ENCODE measurements around the gene MIX23. TPM values are rescaled to one million over a fixed set of nuclear protein-coding genes. Genes with fewer than 3 reads are reported as not detected.

The MIX23 gene
- total and polyA plus RNA-seq, 10 of the 15 experiments (the other 5 are each of a cell fraction or from before 2014, with no cell fraction given), result 30.0 to 176 (median 62.4) TPM

GRCh38 chr3:122382888-122383666, at the start of gene MIX23 (continued):
- TF ChIP-seq ZNF384 (IDR thresholded peaks at IDR 0.05; ENCODE audit: borderline replicate concordance, low read depth, low read length) (no peak), ZNF24 (IDR thresholded peaks at IDR 0.05) (no peak), SRF (IDR thresholded peaks at IDR 0.05; ENCODE audit: low read depth in 2 of 2, low read length in 2 of 2) (no peak), ATF3 (IDR thresholded peaks at IDR 0.05; ENCODE audit: borderline replicate concordance, extremely low read depth, low read depth, low read length) (no peak), RBBP5 (conservative IDR thresholded peaks at IDR 0.05) (no peak), SUZ12 (IDR thresholded peaks at IDR 0.05; ENCODE audit: unreplicated experiment) (no peak), ZNF217 (IDR thresholded peaks at IDR 0.05) (no peak), YBX1 (IDR thresholded peaks at IDR 0.05) (no peak), E2F4 (IDR thresholded peaks at IDR 0.05; ENCODE audit: low read depth, low read length) (no peak), CBFB (IDR thresholded peaks at IDR 0.05; ENCODE audit: low read depth) (peak; percentile 83), RB1 (IDR thresholded peaks at IDR 0.05; ENCODE audit: borderline replicate concordance) (peak; percentile 30; the same call in 1 of the 2 replicates), CEBPB (IDR thresholded peaks at IDR 0.05; ENCODE audit: borderline replicate concordance in 1 of 2, low read depth in 2 of 2, low read length in 2 of 2) (no peak), ZZZ3 (IDR thresholded peaks at IDR 0.05; ENCODE audit: control insufficient read depth, insufficient read length, low read depth) (no peak), MYC (IDR thresholded peaks at IDR 0.05; ENCODE audit: insufficient read depth, insufficient read length, insufficient replicate concordance, low read length, severe bottlenecking) (no peak), IKZF2 (IDR thresholded peaks at IDR 0.05) (peak in 1 of 2 experiments; percentile 35), POLR2AphosphoS5 (IDR thresholded peaks at IDR 0.05; ENCODE audit: low read length) (peak; percentile 67; the same call in 1 of the 2 replicates), MYB (IDR thresholded peaks at IDR 0.05; ENCODE audit: borderline replicate concordance, low read depth, low read length) (no peak), NFYA (IDR thresholded peaks at IDR 0.05; ENCODE audit: borderline replicate concordance, low read depth, low read length) (no peak), PML (IDR thresholded peaks at IDR 0.05; ENCODE audit: low read length) (peak; percentile 73; the same call in 1 of the 2 replicates), TAF1 (IDR thresholded peaks at IDR 0.05; ENCODE audit: borderline replicate concordance, low read depth, low read length) (peak; percentile 90)
- TF ChIP-seq, protein P1, sequence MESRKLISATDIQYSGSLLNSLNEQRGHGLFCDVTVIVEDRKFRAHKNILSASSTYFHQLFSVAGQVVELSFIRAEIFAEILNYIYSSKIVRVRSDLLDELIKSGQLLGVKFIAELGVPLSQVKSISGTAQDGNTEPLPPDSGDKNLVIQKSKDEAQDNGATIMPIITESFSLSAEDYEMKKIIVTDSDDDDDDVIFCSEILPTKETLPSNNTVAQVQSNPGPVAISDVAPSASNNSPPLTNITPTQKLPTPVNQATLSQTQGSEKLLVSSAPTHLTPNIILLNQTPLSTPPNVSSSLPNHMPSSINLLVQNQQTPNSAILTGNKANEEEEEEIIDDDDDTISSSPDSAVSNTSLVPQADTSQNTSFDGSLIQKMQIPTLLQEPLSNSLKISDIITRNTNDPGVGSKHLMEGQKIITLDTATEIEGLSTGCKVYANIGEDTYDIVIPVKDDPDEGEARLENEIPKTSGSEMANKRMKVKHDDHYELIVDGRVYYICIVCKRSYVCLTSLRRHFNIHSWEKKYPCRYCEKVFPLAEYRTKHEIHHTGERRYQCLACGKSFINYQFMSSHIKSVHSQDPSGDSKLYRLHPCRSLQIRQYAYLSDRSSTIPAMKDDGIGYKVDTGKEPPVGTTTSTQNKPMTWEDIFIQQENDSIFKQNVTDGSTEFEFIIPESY (IDR thresholded peaks at IDR 0.05), result no peak
- TF ChIP-seq, protein P2, sequence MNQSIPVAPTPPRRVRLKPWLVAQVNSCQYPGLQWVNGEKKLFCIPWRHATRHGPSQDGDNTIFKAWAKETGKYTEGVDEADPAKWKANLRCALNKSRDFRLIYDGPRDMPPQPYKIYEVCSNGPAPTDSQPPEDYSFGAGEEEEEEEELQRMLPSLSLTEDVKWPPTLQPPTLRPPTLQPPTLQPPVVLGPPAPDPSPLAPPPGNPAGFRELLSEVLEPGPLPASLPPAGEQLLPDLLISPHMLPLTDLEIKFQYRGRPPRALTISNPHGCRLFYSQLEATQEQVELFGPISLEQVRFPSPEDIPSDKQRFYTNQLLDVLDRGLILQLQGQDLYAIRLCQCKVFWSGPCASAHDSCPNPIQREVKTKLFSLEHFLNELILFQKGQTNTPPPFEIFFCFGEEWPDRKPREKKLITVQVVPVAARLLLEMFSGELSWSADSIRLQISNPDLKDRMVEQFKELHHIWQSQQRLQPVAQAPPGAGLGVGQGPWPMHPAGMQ (IDR thresholded peaks at IDR 0.05; ENCODE audit: borderline replicate concordance), result peak; percentile 36; the same call in 1 of the 2 replicates

All from GM12878 (cell line).